GM23248 (cell line): ENCODE measurements around the gene TBC1D10A.

ENCODE experiments used
- EZH2 ChIP-seq: fragments of 200-600 bp; sonication (generic); IDR thresholded peaks from 2 replicates; pipeline ENCODE4 v1.6.1; 2018; ENCODE audit warnings: antibody characterized with exemption, mild to moderate bottlenecking; ENCODE audit not compliant: insufficient read depth, poor library complexity, severe bottlenecking
- EZH2phosphoT487 ChIP-seq: fragments of 200-600 bp; sonication (generic); IDR thresholded peaks from 2 replicates; pipeline ENCODE4 v1.6.1; 2018; ENCODE audit warnings: antibody characterized with exemption, moderate library complexity, mild to moderate bottlenecking, low read depth; ENCODE audit not compliant: insufficient read depth

DNA sequence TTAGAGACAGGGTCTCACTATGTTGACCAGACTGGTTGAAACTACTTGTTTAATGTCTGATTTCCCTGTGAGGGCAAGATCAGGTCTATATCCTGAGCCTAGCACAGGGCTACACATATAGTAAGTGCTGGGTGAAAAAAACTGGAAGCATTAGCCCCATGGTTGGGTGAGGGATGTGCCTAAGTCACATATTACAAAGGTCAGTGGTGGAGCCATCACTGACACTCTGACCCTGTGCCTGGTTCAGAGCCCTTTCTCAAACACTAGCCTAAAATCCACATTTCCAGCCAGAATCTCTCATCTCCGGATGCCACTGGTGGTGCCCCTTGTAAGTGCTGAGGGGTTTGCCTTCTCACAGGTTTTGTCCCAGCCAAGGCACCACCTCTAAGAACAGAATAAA, 9.0 kb downstream of the TBC1D10A start:
- TF ChIP-seq EZH2 (no peak), EZH2phosphoT487 (no peak)
